ENCODE results near the gene WNT3. TPM values are rescaled to one million over a fixed set of nuclear protein-coding genes. Genes with fewer than 3 reads are reported as not detected.
"Not testable (repeated sequence)": the region's sequence is repeated elsewhere in the genome, so short reads cannot be mapped to it uniquely, and the experiment has no call there.

Gene WNT3
- total RNA-seq, 2 donors from 2014 or later = 0.44 to 1.2 TPM

GRCh38 chr17:46763416-46763815, 55.1 kb downstream of the WNT3 start:
- DNase-seq (ENCODE audit: low spot score) = peak; percentile 9
- Histone ChIP-seq H3K4me1 (peaks cover 0 to 21% of the 10 kb centered on the region in 2 donors), H3K36me3 (no peaks in the 10 kb centered on the region), H3K4me3 (no peak overlapping the region), H3K27ac (no peak overlapping the region), H3K27me3 (no peaks in the 10 kb centered on the region), H3K9me3 (no peaks in the 10 kb centered on the region)
- TF ChIP-seq CTCF (IDR thresholded peaks at IDR 0.05) = no peak

- Histone ChIP-seq H3K4me1 (peaks cover 0 to 4% of the 10 kb centered on the region in 2 donors), H3K27me3 (no peaks in the 10 kb centered on the region), H3K9me3 (no peaks in the 10 kb centered on the region), H3K4me3 (no peak overlapping the region), H3K36me3 (peaks cover 32% of the 10 kb centered on the region), H3K27ac (no peak overlapping the region)
- no peak for TF ChIP-seq CTCF (IDR thresholded peaks at IDR 0.05)
- no peak for DNase-seq (ENCODE audit: low spot score)
These were observed 59.4 kb downstream of the WNT3 start for GRCh38 chr17:46759141-46759540.

- no peak for DNase-seq (ENCODE audit: low spot score)
- Histone ChIP-seq H3K27ac (no peak overlapping the region), H3K27me3 (no peaks in the 10 kb centered on the region), H3K4me3 (no peak overlapping the region), H3K36me3 (peaks cover 32% of the 10 kb centered on the region), H3K4me1 (no peaks in the 10 kb centered on the region), H3K9me3 (no peaks in the 10 kb centered on the region)
- no peak for TF ChIP-seq CTCF (IDR thresholded peaks at IDR 0.05)
These were observed 59.9 kb downstream of the WNT3 start for GRCh38 chr17:46758614-46759013.

- H3K4me3 ChIP-seq; H3K27ac ChIP-seq; DNase-seq (ENCODE audit: low spot score); H3K9me3 ChIP-seq; H3K4me1 ChIP-seq; H3K27me3 ChIP-seq: not testable (repeated sequence)
- peaks cover 37% of the 10 kb centered on the region for H3K36me3 ChIP-seq
These were observed 60.9 kb downstream of the WNT3 start for GRCh38 chr17:46757588-46757987.

GRCh38 chr17:46756861-46757260, 61.6 kb downstream of the WNT3 start:
- no peaks in the 10 kb centered on the region for H3K4me1 ChIP-seq
- no peak overlapping the region for H3K4me3 ChIP-seq
- TF ChIP-seq CTCF (IDR thresholded peaks at IDR 0.05) = no peak
- H3K27me3 ChIP-seq = no peaks in the 10 kb centered on the region
- no peak for DNase-seq (ENCODE audit: low spot score)
- H3K27ac ChIP-seq = no peak overlapping the region
- H3K36me3 ChIP-seq = peaks cover 44% of the 10 kb centered on the region
- no peaks in the 10 kb centered on the region for H3K9me3 ChIP-seq

GRCh38 chr17:46756081-46756735, 62.3 kb downstream of the WNT3 start:
- H3K4me3 ChIP-seq = no peak overlapping the region
- peaks cover 51% of the 10 kb centered on the region for H3K36me3 ChIP-seq
- H3K27me3 ChIP-seq = no peaks in the 10 kb centered on the region
- H3K9me3 ChIP-seq = no peaks in the 10 kb centered on the region
- TF ChIP-seq CTCF (IDR thresholded peaks at IDR 0.05) = no peak
- H3K4me1 ChIP-seq = no peaks in the 10 kb centered on the region
- no peak overlapping the region for H3K27ac ChIP-seq
- DNase-seq (ENCODE audit: low spot score) = no peak

Data from right atrium auricular region (tissue), 2 donors.